HCT116 (cell line): Measurements from ENCODE around the gene ZNF341. TPM values are rescaled to one million over a fixed set of nuclear protein-coding genes. Genes with fewer than 3 reads are reported as not detected.
A peak's percentile ranks its signal among the peaks of the same experiment; 100 is the strongest.

Source experiments
- ATAC-seq: fragments of 200-7000 bp; cut with Tn5 transposase; 2 replicates; pipeline ENCODE4 v1.9.1; 2020; ENCODE audit warnings: mild to moderate bottlenecking, moderate library complexity
- BruUV-seq: library from RNA; stranded (reverse); fragments of 400-500 nt; replicated peaks from 2 replicates; lab custom pipeline; 2021; lab: Mats Ljungman, UMichigan
- CTCF ChIA-PET: fragments of 300-600 bp; sonication (Branson Sonifier 250); formaldehyde crosslinking; loops from one replicate; lab custom pipeline; 2021; ENCODE audit warnings: antibody characterized with exemption; lab: Charles Lee
- POLR2A ChIA-PET: fragments of 300-600, 350-600 bp; sonication (Branson Sonifier 250); formaldehyde crosslinking; loops from one replicate; lab custom pipeline; 2021; ENCODE audit warnings: antibody characterized with exemption; lab: Charles Lee
- RAD21 ChIA-PET, 2 experiments: fragments of 300-600 bp; sonication (Branson Sonifier 250); formaldehyde crosslinking; loops; one replicate each; lab custom pipeline; 2023; ENCODE audit warnings: low total read pairs in 2 of 2; ENCODE audit not compliant: uncharacterized antibody in 2 of 2, unreplicated experiment in 2 of 2, low non-redundant PET in 1 of 2; lab: Charles Lee
- DNase-seq: peaks from one replicate; pipeline ENCODE4 v3.0.0-alpha.2; 2010; ENCODE audit warnings: low read depth, low spot score
- H2AFZ ChIP-seq: fragments of 200-600 bp; shearing (Covaris generic), sonication (generic); 2 replicates; pipeline ENCODE4 v1.6.1; 2017; ENCODE audit warnings: low read depth, mixed run types, mixed read lengths, antibody characterized with exemption, low read length; ENCODE audit not compliant: poor library complexity, severe bottlenecking
- H3K27ac ChIP-seq: 2 replicates; pipeline ENCODE4 v1.5.1; 2012; ENCODE audit warnings: low read depth, low read length
- H3K27me3 ChIP-seq: fragments of 200-600 bp; sonication (generic); 2 replicates; pipeline ENCODE4 v1.6.1; 2016; ENCODE audit warnings: mixed run types, low read length, mixed read lengths; ENCODE audit not compliant: insufficient read depth
- H3K36me3 ChIP-seq, 2 experiments: fragments of 200-500 bp in 1 of 2; fragments of 200-600 bp in 1 of 2; sonication (Bioruptor generic) in 1 of 2; sonication (generic) in 1 of 2; 2 replicates each; pipeline versions ENCODE4 v1.5.1 to v1.6.1; 2014 to 2016; ENCODE audit warnings: low read length in 2 of 2, inconsistent platforms in 1 of 2, mixed read lengths in 1 of 2, mixed run types in 1 of 2; ENCODE audit not compliant: insufficient read depth in 2 of 2, control insufficient read depth in 1 of 2
- H3K4me1 ChIP-seq, 2 experiments: fragments of 200-600 bp in 1 of 2; sonication (generic) in 1 of 2; 2 replicates each; pipeline versions ENCODE4 v1.5.1 to v1.6.1; 2012 to 2017; ENCODE audit warnings: low read length in 2 of 2, inconsistent platforms in 1 of 2, mild to moderate bottlenecking in 1 of 2, mixed read lengths in 1 of 2, mixed run types in 1 of 2, moderate library complexity in 1 of 2; ENCODE audit not compliant: insufficient read depth in 2 of 2, control insufficient read depth in 1 of 2
- H3K4me2 ChIP-seq: fragments of 200-600 bp; sonication (generic); 2 replicates; pipeline ENCODE4 v1.6.1; 2017; ENCODE audit warnings: mixed run types, low read length, mixed read lengths
- H3K4me3 ChIP-seq, 2 experiments: fragments of 200-600 bp in 1 of 2; sonication (generic) in 1 of 2; replicated peaks in 1 of 2; 2 replicates each; pipeline ENCODE4 v1.5.1; 2011 to 2016; ENCODE audit warnings: low read length in 2 of 2, control low read depth in 1 of 2, low read depth in 1 of 2, mild to moderate bottlenecking in 1 of 2, mixed read lengths in 1 of 2, mixed run types in 1 of 2
- H3K79me2 ChIP-seq: fragments of 200-600 bp; sonication (generic); 2 replicates; pipeline ENCODE4 v1.6.1; 2017; ENCODE audit warnings: mild to moderate bottlenecking, mixed run types, low read length, moderate library complexity, mixed read lengths; ENCODE audit not compliant: insufficient read depth
- H3K9ac ChIP-seq: fragments of 200-600 bp; sonication (generic); 2 replicates; pipeline ENCODE4 v1.6.1; 2016; ENCODE audit warnings: low read length, mixed read lengths
- H3K9me2 ChIP-seq: fragments of 200-600 bp; sonication (generic), shearing (Covaris generic); 2 replicates; pipeline ENCODE4 v1.6.1; 2017; ENCODE audit warnings: mixed run types, mild to moderate bottlenecking, moderate library complexity; ENCODE audit not compliant: insufficient read depth
- H3K9me3 ChIP-seq, 2 experiments: fragments of 200-500 bp in 1 of 2; fragments of 200-600 bp in 1 of 2; sonication (Bioruptor generic) in 1 of 2; sonication (generic) in 1 of 2; 2 replicates each; pipeline ENCODE4 v1.6.1; 2014 to 2017; ENCODE audit warnings: low read length in 2 of 2, mixed read lengths in 2 of 2, inconsistent platforms in 1 of 2, low read depth in 1 of 2, mild to moderate bottlenecking in 1 of 2, mixed run types in 1 of 2, moderate library complexity in 1 of 2; ENCODE audit not compliant: control insufficient read depth in 1 of 2, insufficient read depth in 1 of 2
- H4K20me1 ChIP-seq: fragments of 200-600 bp; sonication (generic), shearing (Covaris generic); 2 replicates; pipeline ENCODE4 v1.6.1; 2017; ENCODE audit warnings: mixed run types, mild to moderate bottlenecking, moderate library complexity; ENCODE audit not compliant: insufficient read depth
- CBX3 ChIP-seq: IDR thresholded peaks from 2 replicates; pipeline ENCODE4 v1.6.1; 2012; ENCODE audit warnings: low read depth
- CEBPB ChIP-seq: IDR thresholded peaks from 2 replicates; pipeline ENCODE4 v1.6.1; 2012; ENCODE audit warnings: low read depth
- EGR1 ChIP-seq: IDR thresholded peaks from 2 replicates; pipeline ENCODE4 v1.6.1; 2012; ENCODE audit warnings: low read depth
- ELF1 ChIP-seq: IDR thresholded peaks from 2 replicates; pipeline ENCODE4 v1.6.1; 2012; ENCODE audit warnings: low read depth, borderline replicate concordance
- EZH2 ChIP-seq: fragments of 200-600 bp; sonication (generic); IDR thresholded peaks from 2 replicates; pipeline ENCODE4 v1.6.1; 2017; ENCODE audit warnings: antibody characterized with exemption, mixed run types
- EZH2phosphoT487 ChIP-seq: fragments of 200-600 bp; IDR thresholded peaks from 2 replicates; pipeline ENCODE4 v1.6.1; 2018; ENCODE audit warnings: antibody characterized with exemption, borderline replicate concordance
- POLR2A ChIP-seq: IDR thresholded peaks from 2 replicates; pipeline ENCODE4 v1.7.0; 2011; ENCODE audit warnings: borderline replicate concordance; ENCODE audit not compliant: insufficient read depth, insufficient read length; ENCODE audit errors: extremely low read depth
- POLR2AphosphoS5 ChIP-seq: IDR thresholded peaks from 2 replicates; pipeline ENCODE4 v1.6.1; 2011; ENCODE audit warnings: mild to moderate bottlenecking, low read depth, low read length, moderate library complexity
- SIN3A ChIP-seq: IDR thresholded peaks from 2 replicates; pipeline ENCODE4 v1.6.1; 2012; ENCODE audit warnings: low read depth
- ZFX ChIP-seq: fragments of 450-650 bp; IDR thresholded peaks from 2 replicates; pipeline ENCODE4 v1.6.1; 2017
- ZNF274 ChIP-seq: fragments of 200-500 bp; sonication (Bioruptor generic); IDR thresholded peaks from 2 replicates; pipeline ENCODE4 v1.6.1; 2014; ENCODE audit warnings: mild to moderate bottlenecking, low read depth, low read length, inconsistent platforms
- intact Hi-C: fragments of 100-400 bp; cut with micrococcal nuclease; formaldehyde crosslinking; loops from 2 replicates; pipeline ENCODE4 v1.10.0; 2022
- total RNA-seq: library from RNA; stranded (reverse); gene quantifications from one replicate; pipeline ENCODE4 v1.2.1, GENCODE V29; 2021; ENCODE audit not compliant: unreplicated experiment
- TF ChIP-seq, protein P1 (sequence below): IDR thresholded peaks from 2 replicates; pipeline ENCODE4 v1.6.1; 2011; ENCODE audit warnings: mild to moderate bottlenecking, low read length, moderate library complexity; ENCODE audit not compliant: insufficient replicate concordance; ENCODE audit errors: extremely low read depth
- TF ChIP-seq, protein P2 (sequence below): IDR thresholded peaks from 2 replicates; pipeline ENCODE4 v1.6.1; 2012
- TF ChIP-seq, protein P3 (sequence below): IDR thresholded peaks from 2 replicates; pipeline ENCODE4 v1.6.1; 2012
- TF ChIP-seq, protein P4 (sequence below), 3 experiments: fragments of 200-600 bp in 1 of 3; sonication (generic) in 1 of 3; IDR thresholded peaks in 2 of 3; conservative IDR thresholded peaks in 1 of 3; 2 replicates each; pipeline ENCODE4 v1.5.1; 2012 to 2017; ENCODE audit warnings: low read depth in 2 of 3, low read length in 2 of 3, antibody characterized with exemption in 1 of 3, borderline replicate concordance in 1 of 3, control low read depth in 1 of 3, mild to moderate bottlenecking in 1 of 3, mixed read lengths in 1 of 3, mixed run types in 1 of 3, moderate library complexity in 1 of 3; ENCODE audit not compliant: insufficient read depth in 1 of 3
- TF ChIP-seq, protein P5 (sequence below): IDR thresholded peaks from 2 replicates; pipeline ENCODE4 v1.6.1; 2012; ENCODE audit warnings: low read depth

ZNF341 gene
- total RNA-seq, 1 experiment from 2014 or later = 4.9 TPM

DNA sequence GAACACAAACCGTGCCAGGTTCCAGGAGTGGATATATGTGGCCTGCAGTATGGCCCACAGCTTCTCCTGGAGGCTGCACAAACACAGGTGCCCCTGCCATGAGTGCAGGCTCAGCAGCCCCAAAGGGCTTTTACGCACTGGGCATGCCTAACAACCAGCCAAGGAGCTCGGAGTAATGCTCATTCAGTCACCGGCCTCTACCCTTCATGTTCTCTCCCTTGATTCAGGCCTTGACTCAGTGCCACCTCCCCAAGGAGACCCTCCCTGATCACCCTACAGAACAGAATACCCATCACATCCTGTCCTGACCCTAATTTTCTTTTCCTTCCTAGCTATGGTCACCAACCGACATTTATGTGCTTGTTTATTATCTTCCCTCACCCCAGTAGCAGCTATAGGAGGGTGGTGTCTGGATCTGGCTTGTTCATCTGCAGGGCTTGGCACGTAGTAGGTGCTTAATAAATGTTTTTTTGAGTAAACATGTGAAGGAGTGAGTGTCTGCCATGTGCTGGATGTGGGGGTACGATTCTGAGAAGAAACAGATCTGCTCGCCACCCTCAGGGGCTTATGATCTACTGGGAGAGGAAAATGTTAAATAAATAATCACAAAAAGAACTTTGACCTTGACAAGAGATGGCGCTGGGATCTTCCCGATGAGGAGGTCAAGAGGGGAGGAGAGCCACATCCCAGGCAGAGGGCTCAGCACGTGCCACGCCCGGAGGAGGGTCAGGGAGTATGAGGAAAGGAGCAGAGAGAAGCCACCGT lies 20.9 kb upstream of the ZNF341 start:
- POLR2A ChIA-PET = no interaction called here
- Histone ChIP-seq H3K4me3 (no peak overlapping the region), H3K4me2 (peak overlapping the region; percentile 38), H3K9ac (no peak overlapping the region), H2AFZ (no peak overlapping the region), H3K27me3 (no peaks in the 10 kb centered on the region), H3K4me1 (peaks cover 4 to 23% of the 10 kb centered on the region in 2 experiments; a peak in 3 of 4 replicates), H3K36me3 (0 out of 4 replicates have a peak, but pooled peaks cover 0 to 5% of the 10 kb centered on the region in 2 experiments), H4K20me1 (no peaks in the 10 kb centered on the region), H3K9me2 (no peaks in the 10 kb centered on the region), H3K79me2 (no peaks in the 10 kb centered on the region), H3K9me3 (no peaks in the 10 kb centered on the region), H3K27ac (0 out of 2 replicates have a peak overlapping the region, but pooled peaks have one; percentile 9)
- ATAC-seq = no peak
- no peak for DNase-seq
- BruUV-seq = no TSS peak
- intact Hi-C loops = no loop called here
- TF ChIP-seq EZH2phosphoT487 = no peak
- TF ChIP-seq POLR2A = no peak
- TF ChIP-seq, protein P1, sequence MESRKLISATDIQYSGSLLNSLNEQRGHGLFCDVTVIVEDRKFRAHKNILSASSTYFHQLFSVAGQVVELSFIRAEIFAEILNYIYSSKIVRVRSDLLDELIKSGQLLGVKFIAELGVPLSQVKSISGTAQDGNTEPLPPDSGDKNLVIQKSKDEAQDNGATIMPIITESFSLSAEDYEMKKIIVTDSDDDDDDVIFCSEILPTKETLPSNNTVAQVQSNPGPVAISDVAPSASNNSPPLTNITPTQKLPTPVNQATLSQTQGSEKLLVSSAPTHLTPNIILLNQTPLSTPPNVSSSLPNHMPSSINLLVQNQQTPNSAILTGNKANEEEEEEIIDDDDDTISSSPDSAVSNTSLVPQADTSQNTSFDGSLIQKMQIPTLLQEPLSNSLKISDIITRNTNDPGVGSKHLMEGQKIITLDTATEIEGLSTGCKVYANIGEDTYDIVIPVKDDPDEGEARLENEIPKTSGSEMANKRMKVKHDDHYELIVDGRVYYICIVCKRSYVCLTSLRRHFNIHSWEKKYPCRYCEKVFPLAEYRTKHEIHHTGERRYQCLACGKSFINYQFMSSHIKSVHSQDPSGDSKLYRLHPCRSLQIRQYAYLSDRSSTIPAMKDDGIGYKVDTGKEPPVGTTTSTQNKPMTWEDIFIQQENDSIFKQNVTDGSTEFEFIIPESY = no peak
- TF ChIP-seq ELF1 = no peak
- no peak for TF ChIP-seq SIN3A
- TF ChIP-seq POLR2AphosphoS5 = no peak
- TF ChIP-seq, protein P2, sequence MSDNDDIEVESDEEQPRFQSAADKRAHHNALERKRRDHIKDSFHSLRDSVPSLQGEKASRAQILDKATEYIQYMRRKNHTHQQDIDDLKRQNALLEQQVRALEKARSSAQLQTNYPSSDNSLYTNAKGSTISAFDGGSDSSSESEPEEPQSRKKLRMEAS = no peak
- TF ChIP-seq, protein P3, sequence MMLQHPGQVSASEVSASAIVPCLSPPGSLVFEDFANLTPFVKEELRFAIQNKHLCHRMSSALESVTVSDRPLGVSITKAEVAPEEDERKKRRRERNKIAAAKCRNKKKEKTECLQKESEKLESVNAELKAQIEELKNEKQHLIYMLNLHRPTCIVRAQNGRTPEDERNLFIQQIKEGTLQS = no peak
- TF ChIP-seq, protein P4, sequence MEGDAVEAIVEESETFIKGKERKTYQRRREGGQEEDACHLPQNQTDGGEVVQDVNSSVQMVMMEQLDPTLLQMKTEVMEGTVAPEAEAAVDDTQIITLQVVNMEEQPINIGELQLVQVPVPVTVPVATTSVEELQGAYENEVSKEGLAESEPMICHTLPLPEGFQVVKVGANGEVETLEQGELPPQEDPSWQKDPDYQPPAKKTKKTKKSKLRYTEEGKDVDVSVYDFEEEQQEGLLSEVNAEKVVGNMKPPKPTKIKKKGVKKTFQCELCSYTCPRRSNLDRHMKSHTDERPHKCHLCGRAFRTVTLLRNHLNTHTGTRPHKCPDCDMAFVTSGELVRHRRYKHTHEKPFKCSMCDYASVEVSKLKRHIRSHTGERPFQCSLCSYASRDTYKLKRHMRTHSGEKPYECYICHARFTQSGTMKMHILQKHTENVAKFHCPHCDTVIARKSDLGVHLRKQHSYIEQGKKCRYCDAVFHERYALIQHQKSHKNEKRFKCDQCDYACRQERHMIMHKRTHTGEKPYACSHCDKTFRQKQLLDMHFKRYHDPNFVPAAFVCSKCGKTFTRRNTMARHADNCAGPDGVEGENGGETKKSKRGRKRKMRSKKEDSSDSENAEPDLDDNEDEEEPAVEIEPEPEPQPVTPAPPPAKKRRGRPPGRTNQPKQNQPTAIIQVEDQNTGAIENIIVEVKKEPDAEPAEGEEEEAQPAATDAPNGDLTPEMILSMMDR (IDR thresholded peaks at IDR 0.05 in 2 of 3, conservative IDR thresholded peaks at IDR 0.05 in 1 of 3; ENCODE audit: borderline replicate concordance in 1 of 3, insufficient read depth in 1 of 3, low read depth in 2 of 3, low read length in 2 of 3) = no peak
- no peak for TF ChIP-seq EGR1
- TF ChIP-seq CEBPB = no peak
- no peak for TF ChIP-seq ZNF274
- no peak for TF ChIP-seq CBX3
- TF ChIP-seq ZFX = no peak
- TF ChIP-seq, protein P5, sequence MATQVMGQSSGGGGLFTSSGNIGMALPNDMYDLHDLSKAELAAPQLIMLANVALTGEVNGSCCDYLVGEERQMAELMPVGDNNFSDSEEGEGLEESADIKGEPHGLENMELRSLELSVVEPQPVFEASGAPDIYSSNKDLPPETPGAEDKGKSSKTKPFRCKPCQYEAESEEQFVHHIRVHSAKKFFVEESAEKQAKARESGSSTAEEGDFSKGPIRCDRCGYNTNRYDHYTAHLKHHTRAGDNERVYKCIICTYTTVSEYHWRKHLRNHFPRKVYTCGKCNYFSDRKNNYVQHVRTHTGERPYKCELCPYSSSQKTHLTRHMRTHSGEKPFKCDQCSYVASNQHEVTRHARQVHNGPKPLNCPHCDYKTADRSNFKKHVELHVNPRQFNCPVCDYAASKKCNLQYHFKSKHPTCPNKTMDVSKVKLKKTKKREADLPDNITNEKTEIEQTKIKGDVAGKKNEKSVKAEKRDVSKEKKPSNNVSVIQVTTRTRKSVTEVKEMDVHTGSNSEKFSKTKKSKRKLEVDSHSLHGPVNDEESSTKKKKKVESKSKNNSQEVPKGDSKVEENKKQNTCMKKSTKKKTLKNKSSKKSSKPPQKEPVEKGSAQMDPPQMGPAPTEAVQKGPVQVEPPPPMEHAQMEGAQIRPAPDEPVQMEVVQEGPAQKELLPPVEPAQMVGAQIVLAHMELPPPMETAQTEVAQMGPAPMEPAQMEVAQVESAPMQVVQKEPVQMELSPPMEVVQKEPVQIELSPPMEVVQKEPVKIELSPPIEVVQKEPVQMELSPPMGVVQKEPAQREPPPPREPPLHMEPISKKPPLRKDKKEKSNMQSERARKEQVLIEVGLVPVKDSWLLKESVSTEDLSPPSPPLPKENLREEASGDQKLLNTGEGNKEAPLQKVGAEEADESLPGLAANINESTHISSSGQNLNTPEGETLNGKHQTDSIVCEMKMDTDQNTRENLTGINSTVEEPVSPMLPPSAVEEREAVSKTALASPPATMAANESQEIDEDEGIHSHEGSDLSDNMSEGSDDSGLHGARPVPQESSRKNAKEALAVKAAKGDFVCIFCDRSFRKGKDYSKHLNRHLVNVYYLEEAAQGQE = no peak
- TF ChIP-seq EZH2 = no peak
- RAD21 ChIA-PET = no interaction called here
- CTCF ChIA-PET = no interaction called here
